Ovary (tissue), 3 donors: Measurements from ENCODE around the gene PSMG3.

Experiments
- POLR2A ChIP-seq: fragments of 450-650 bp; IDR thresholded peaks from one replicate; pipeline ENCODE4 v1.6.1; 2017; ENCODE audit warnings: antibody characterized with exemption, mild to moderate bottlenecking, moderate library complexity
- TF ChIP-seq, protein P1 (sequence below), 3 donors: fragments of 450-650 bp in 2 of 3; fragments of 200-600 bp in 1 of 3; IDR thresholded peaks; one replicate each; pipeline versions ENCODE4 v1.5.1 to v1.8.0; 2016 to 2022; ENCODE audit warnings: antibody characterized with exemption in 3 of 3, mild to moderate bottlenecking in 1 of 3
- donor health status: DM: no; HTN: no; CAD: no.

GRCh38 chr7:1610678-1611302 lies 41.0 kb upstream of the PSMG3 start:
- no peak for TF ChIP-seq POLR2A
- TF ChIP-seq, protein P1, sequence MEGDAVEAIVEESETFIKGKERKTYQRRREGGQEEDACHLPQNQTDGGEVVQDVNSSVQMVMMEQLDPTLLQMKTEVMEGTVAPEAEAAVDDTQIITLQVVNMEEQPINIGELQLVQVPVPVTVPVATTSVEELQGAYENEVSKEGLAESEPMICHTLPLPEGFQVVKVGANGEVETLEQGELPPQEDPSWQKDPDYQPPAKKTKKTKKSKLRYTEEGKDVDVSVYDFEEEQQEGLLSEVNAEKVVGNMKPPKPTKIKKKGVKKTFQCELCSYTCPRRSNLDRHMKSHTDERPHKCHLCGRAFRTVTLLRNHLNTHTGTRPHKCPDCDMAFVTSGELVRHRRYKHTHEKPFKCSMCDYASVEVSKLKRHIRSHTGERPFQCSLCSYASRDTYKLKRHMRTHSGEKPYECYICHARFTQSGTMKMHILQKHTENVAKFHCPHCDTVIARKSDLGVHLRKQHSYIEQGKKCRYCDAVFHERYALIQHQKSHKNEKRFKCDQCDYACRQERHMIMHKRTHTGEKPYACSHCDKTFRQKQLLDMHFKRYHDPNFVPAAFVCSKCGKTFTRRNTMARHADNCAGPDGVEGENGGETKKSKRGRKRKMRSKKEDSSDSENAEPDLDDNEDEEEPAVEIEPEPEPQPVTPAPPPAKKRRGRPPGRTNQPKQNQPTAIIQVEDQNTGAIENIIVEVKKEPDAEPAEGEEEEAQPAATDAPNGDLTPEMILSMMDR (IDR thresholded peaks at IDR 0.05): no peak
